GM04503 (cell line): Measurements from ENCODE around the gene ZNF746.
"Not testable (repeated sequence)": the region's sequence is repeated elsewhere in the genome, so short reads cannot be mapped to it uniquely, and the experiment has no call there.

Experiments
- DNase-seq: peaks from one replicate; pipeline ENCODE4 v3.0.0-alpha.2; 2012; ENCODE audit warnings: low read depth

Gene ZNF746

DNA sequence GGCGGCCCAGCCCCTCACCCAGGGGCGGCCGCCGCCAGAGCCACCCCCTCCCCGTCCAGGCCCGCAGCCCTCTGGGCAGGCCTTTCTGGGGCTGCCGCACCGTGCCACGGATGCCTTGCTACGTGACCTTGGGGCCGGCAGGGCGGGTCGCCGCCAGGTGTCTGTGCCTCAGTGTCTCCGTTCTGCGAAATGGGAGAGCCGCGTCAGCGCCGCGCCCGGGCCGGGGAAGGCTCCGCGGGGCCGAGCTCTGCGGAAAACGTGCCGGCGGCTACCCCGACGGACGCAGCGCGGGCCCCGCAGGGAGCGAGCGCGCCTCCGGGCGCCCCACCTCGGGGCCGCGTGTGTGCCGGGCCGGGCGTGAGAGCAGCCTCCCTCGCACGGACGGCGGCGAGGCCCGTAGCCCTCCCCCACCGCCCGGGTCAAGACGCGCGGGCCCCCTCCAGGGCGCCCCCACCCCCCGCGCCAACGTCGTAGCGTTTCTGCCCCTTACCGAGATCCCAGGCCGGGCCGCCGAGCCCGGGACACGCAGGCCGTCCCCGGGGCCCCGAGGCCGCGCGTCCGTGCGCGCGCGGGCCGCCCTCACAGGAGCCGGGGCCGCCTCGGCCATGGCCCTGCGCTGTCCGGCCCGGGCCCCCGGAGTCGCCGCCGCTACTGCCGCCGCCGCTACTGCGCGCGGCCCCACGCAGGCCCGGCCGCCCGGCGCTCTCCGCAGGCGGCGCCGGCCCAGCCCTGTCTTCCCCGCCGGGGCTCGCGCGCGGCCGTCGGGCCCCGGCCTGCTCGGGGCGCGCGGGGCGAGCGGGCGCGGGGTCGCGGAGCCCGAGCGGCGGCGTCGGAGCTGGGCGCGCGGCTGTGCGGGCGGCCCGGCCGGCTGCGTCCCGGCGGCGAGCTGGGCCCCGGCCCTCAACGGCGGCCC lies 37.8 kb downstream of the ZNF746 start:
- DNase-seq: no peak

DNA sequence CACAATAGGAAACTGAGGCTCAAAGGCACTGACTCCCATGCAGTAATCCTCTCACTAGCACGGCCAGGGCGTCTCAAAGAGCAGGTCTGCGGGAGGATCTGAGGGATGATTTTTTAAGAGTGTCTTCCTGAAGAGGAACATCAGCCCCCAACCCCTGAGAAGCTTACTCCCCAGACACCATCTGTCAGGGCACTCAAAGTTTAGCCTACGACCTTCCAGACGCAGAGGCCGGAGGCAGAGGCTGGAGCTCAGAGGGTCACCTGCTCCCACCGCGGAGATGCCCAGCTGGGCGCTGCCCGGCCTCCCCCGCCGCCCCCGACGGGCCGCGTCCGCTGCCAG lies 38.4 kb downstream of the ZNF746 start:
- no peak for DNase-seq

GRCh38 chr7:149458235-149458634 lies 39.4 kb downstream of the ZNF746 start:
- no peak for DNase-seq

GRCh38 chr7:149457766-149458165 lies 39.8 kb downstream of the ZNF746 start:
- no peak for DNase-seq

GRCh38 chr7:149456506-149457421 lies 40.8 kb downstream of the ZNF746 start:
- no peak for DNase-seq

- no peak for DNase-seq
Measured at GRCh38 chr7:149455175-149455950, 42.2 kb downstream of the ZNF746 start.

DNA sequence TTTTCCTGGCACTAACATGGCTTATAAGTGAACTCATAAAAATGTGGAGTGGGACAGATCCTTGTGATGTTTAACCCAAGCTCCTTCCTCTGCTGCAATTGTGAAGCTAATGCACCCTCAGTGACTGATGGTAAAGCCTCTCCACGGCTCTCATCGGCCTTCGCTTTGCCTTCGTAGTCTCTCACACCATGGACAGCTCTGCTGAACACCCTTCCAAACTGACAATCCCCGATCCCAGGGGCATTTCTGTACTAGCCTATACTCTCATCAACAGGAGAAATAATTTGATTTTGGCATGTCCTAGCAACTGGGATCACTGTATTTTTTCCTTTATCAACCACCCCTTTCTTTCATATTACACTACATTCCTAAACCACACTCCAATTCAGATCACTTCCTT lies 42.9 kb downstream of the ZNF746 start:
- DNase-seq: no peak

DNA sequence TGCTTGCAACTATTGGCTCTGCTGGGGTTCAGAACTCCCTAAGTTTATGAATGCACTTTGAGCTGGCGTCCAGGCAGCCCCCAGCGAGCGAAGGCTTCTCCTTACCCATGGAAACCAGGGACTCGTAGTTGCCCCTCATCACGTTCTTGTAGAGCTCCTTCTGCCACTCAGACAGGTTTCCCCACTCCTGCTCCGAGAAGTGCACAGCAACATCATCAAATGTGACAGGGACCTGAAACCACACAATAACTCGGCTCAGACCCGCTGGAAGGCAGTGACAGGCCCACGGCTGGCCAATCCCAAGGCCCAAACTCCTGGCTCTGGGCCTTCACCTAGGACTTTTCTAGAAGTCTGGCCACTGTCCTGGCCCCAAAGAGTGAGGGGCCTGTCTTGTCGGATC lies 43.6 kb downstream of the ZNF746 start:
- DNase-seq: no peak

DNA sequence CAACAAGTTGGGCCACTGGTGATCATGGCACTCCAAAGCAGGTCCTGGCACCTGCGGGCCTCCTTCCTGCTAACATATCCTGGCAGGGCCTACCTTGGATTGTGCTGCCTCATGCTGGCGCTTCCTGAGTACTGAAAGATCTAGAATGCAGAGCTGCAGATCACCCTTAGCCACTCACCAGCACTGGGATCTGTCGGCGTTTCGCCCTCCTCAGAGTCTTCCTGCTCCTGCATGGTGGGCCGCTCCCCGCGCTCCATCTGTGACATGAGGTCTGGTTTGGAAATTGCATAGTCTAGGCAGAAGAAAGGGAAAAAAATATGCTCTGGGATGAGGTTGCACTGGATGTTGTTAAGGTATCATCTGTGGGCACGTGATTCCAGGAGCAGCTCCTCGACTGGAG lies 46.8 kb downstream of the ZNF746 start:
- no peak for DNase-seq

DNA sequence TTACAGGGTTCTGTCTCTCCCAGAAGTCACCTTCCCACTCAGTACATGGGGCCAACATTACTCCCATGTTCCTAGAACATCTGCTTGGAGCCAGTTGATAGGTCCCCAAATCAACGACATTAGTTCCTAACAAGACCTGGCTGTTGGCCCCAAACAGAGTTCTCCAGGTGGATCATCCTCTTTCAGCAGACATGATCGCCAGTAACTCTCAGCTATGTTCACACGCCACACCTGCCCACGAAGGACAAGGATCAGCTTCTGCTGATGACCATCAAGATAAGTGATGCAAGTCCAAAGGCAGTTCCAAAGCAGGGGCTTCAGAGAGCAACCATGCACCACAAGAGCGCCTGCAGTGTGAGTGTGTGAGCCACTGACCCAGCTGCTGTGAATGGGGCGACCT lies 47.7 kb downstream of the ZNF746 start:
- no peak for DNase-seq

- no peak for DNase-seq
Measured at GRCh38 chr7:149448961-149449360, 48.6 kb downstream of the ZNF746 start.

GRCh38 chr7:149446026-149446425 lies 51.6 kb downstream of the ZNF746 start:
- not testable (repeated sequence) for DNase-seq

GRCh38 chr7:149444287-149444686 lies 53.3 kb downstream of the ZNF746 start:
- DNase-seq: no peak

GRCh38 chr7:149443523-149443922 lies 54.1 kb downstream of the ZNF746 start:
- no peak for DNase-seq

- no peak for DNase-seq
Measured at GRCh38 chr7:149442924-149443323, 54.7 kb downstream of the ZNF746 start.

DNA sequence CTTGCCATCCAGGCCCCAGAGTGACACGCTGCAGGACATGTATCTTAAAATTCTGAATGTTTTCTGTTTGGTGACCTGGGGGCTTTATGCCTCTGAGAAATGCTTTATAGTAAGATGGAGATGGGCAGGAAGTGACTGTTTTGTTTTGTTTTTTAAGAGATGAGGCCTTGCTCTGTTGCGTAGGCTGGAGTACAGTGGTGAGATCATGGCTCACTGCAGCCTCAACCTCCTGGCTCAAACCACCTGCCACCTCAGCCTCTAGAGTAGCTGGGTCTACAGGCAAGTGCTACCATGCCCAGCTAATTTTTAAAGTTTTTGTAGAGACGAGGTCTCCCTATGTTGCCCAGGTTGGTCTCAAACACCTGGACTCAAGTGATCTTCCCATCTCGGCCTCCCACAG lies 57.4 kb downstream of the ZNF746 start:
- DNase-seq: no peak

DNA sequence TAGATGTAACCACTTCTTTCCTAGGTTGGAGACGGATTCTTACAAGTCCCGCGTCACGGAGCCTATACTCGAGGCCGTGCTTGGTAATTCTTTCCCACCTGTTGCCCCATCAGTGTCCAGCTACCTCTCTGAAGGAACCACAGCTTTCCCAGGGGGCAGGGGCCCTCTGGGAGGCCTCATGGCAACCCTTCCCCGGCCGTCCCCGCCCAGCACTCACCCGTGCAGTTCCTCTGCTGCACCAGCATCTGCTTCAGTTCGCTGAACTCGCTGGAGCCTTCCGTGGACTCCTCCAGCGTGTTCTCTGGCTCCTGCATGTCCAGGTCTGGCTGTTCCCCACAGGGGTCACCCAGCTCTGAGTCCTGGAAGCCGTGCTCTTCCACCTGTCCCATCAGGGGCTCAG lies 61.3 kb downstream of the ZNF746 start:
- DNase-seq: no peak

GRCh38 chr7:149433124-149433523 lies 64.5 kb downstream of the ZNF746 start:
- no peak for DNase-seq

- DNase-seq: no peak
Measured at GRCh38 chr7:149432121-149432691, 65.4 kb downstream of the ZNF746 start.

- DNase-seq: no peak
Measured at GRCh38 chr7:149431486-149432120, 66.0 kb downstream of the ZNF746 start.

- no peak for DNase-seq
Measured at GRCh38 chr7:149430192-149430591, 67.4 kb downstream of the ZNF746 start.
